GM19035 (cell line): ENCODE results near the gene HOXB1.
"Not testable (repeated sequence)": the region's sequence is repeated elsewhere in the genome, so short reads cannot be mapped to it uniquely, and the experiment has no call there.

ENCODE experiments used
- ATAC-seq: cut with Tn5 transposase; IDR thresholded peaks from one replicate; pipeline ENCODE4 v1.9.1; 2021; ENCODE audit not compliant: unreplicated experiment

HOXB1 gene

DNA sequence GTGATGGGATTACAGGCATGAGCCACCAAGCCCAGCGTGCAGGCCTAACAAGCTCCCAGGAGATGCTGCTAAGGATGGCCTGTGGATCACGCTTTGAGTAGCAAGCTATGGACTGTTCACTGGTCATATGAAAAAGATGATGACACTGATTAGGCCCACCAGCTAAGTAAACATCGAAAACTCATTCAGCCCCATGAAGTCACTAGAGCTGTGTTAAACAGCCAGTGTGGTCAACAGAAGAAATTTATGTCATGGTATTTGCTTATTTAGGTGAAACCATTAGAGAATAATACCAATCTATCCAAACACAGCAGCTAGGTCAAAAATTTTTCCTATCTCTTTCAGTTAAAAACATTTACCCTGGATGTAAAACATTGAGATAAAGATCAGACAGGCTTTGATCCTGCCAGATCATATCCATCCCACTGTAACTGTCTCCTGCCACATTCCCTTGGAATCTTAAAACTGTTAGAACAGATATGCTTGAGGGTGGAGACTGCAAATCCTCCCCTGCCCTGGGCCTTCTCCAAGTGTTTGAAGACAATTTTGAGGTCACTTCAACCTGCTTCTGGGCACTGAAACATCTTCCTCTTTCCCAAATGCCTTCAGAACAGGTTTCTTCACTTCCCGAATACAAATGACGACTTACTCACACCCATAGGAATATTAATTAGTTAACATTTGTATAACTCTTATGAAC is 30.9 kb downstream of the HOXB1 start:
- ATAC-seq: no peak

DNA sequence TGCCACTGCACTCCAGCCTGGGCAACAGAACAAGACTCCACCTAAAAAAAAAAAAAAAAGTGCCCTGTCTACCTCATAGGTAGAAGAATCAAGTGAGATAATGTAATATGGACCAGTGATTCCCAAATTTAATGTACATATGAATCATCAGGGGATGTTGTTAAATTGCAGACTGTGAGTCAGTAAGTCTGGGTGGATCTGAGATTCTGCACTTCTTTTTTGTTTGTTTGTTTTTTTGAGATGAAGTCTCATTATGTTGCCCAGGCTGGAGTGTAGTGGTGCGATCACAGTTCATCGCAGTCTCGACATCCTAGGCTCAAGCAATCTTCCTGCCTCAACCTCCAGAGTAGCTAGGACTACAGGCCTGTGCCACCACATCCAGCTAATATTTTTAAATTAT is 31.6 kb downstream of the HOXB1 start:
- ATAC-seq: no peak

DNA sequence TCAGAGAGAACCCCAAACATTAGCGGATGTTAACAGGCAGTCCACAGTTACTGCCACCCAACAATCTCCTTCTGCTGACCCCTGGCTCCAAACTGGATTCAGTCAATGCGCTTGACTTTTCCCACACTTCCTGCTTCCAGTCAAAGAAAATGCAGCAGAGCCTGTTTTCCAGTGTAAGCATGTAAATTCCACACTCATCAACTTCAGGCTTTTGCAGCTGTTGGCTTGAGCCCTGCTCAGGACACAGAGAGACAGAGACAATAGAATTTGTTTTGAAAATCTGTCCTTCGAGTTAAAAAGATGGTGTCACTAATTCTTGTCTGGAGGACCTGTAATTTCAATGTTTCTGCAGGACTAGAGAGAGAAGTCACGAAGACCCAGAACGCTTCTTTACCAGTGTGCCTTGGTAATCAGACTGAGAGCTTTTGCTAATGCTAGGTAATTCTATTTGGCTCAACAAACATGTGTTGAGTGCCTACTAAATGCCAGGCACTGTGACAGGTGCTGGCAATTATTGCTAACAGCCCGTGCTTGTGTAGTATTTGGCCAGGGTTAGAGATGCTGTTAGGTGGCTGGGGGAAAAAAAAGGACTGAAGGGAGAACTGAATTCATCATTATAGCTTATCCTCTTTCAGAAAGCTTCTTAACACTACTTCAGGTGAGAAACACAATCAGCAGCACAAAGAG is 32.5 kb downstream of the HOXB1 start:
- ATAC-seq: no peak

DNA sequence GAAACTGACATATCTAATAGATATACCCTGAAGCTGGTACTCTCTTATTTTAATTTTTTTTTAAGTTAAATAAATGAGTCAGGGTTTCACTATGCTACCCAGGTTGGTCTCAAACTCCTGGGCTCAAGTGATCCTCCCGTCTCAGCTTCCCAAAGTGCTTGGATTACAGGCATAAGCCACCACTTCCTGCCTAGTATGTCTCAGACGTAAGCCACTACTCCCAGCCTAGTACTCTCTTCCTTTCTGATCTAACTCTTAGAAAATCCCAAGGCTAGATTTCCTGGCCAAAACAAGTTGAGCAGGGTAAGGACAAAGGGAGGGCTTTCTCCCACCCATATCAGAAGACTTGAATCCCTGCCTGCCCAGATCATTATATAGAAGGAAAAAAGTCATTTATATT is 33.7 kb downstream of the HOXB1 start:
- no peak for ATAC-seq

DNA sequence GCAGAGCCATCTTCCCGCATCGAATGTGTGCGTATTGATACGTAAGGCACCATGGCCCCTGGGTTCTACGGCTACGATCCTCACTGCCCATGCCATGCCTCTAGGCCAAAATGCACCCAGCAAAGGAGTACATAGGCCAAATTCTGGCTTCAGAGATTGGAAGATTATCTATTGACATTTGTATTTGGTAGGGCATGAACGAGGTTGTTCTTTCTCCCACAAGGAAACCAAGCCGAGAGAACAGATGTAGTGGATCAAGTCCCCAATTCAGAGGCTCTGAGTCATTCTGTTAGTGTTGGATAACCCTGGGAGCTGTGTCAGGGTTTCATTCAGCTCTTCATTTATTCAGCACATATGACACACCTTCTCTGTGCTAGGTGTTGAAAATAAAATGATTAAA is 36.5 kb downstream of the HOXB1 start:
- ATAC-seq: no peak

DNA sequence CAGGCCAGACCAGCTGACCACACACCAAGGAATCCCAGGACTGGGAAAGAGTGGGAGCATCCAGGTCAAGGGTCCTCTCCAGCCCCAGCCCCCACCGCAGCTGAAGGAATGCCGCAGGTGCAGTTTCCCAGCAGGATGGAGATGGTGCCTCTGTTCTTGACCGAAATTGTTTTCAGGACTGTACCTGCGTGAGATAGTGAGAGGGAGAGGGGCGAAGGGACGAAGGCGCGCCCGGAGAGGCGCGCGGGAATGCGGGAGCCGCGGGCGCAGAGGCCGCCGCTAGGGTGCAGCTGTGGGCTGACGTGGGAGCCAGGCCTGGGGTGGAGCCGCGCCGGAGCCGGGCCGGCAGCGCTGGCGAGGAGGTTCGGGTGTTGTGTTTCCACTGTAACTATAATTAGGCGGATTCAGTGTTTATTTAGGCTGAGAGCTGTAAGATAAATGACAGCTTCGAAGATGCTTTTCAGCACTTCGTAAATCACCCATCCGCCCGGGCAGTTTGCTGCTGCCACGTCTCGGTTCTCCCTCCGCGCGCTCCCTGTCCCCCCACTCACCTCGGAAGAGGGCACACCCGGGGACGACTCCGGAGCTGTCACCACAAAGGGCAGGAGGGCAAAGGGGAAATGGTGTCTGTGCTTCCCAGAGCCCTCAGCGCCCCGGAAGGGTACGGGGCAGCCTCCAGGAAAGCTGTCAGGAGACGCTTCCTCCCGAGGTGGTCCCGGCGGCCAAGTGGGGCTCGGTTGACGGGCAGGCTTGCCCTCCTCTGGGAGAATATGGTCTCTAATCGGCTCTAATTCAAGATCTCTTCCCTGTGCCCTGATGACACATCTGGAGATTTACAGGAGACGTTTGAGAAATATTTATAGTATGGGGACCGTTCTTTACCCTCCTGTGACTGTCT is 38.2 kb downstream of the HOXB1 start:
- no peak for ATAC-seq

DNA sequence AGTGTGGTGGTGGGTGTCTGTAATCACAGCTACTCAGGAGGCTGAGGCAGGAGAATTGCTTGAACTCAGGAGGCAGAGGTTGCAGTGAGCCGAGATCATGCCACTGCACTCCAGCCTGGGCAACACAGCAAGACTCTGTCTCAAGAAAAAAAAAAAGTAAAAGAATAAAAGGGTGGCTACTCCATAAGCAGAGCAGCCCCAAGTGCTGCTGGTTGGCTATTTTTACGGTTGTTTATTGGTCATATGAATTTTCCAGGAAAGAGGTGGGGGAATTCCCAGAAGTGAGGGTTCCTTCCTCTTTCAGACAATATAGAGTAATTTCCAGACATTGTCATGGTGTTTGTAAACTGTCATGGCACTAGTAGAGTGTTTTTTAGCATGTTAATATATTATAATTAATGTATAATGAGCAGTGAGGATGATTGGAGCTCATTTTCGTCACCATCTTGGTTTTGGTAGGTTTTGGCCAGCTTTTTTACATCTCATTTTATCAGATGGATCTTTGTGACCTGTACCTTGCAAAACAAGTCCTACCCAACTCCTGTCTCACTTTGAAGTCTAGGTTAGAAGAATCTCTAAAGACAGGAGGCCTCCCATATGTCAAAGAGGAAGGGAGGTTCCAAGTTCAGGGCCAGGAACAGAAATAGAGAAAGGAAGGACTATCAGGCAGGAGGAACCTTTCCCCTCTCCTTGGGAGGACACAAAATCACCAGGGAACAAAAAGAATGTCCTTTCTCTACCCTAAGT is 39.1 kb downstream of the HOXB1 start:
- no peak for ATAC-seq

DNA sequence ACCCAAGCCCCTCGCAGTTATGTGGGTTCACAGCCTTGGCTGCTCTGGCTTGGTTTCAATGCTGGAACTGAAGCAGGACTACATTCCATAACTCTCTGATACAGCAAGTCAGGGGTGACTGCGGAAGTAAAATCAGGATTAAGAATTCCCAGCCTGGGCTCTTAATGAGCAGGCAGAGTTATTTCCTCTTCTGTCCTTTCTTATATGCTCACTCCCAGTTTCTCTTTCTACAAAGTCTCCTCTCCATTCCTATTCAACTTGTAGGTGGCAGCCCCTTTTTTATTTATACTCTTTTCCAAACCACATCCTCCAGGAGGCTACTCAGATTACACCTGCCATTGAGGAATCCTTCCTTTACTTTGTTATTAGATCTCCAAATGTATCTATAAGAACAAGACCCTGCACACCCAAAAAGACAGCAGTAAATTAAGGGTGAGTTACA is 40.3 kb downstream of the HOXB1 start:
- ATAC-seq: no peak

DNA sequence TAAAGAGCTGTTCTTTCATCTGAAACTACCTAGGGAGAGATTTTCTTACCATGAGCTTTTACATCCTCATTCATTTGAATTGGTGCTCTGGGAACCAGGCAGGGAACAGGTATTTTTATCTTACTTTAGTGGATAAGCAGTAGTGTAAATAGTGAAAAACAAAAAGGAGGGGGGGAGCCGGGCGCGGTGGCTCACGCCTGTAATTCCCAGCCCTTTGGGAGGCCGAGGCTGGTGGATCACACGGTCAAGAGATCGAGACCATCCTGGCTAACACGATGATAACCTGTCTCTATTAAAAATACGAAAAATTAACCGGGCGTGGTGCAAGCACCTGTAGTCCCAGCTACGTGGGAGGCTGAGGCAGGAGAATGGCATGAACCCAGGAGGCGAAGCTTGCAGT is 41.0 kb downstream of the HOXB1 start:
- ATAC-seq: no peak

DNA sequence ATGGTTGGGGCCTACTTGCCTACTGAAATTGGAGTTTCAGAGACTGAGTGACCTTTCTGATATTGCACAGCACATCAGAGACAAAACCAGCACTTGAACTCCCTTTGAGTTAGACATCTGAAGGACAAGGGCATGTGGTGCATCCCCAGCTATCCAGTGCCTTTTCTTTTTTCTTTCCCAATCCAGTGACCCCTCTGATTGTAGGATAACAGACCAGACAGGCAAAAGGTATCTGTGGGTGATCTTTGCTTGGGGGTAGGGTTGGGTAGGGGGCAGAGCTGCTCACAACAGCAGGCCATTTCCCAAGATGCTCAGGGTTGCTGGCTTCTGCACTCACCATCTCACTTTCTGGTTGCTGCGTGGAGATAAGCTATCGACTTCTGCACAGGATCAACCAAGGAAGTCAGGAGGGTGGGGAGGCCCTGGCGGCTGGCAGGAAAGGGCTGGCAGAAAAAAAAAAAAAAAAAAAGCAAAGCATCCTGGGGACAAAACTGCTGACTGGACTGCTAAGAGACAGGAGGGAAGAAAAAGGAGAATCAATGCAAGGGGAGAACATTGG is 42.2 kb downstream of the HOXB1 start:
- ATAC-seq: no peak

DNA sequence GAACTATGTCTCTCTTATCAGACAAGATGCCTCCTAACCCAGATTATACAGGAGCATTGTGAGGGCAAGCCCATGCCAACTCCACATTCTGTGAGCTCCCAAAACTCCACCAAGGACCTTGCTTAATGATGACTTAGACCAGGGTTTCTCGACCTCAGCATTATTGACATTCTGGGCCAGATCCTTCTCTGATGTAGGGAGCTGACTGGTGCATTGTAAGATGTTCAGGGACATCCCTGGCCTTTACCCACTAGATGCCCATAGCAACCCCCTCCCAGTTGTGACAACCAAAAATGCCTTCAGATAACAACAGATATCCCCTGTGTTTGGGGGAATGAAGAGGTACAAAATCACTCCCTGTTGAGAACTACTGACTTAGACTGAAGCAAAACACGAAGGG is 43.6 kb downstream of the HOXB1 start:
- ATAC-seq: no peak

DNA sequence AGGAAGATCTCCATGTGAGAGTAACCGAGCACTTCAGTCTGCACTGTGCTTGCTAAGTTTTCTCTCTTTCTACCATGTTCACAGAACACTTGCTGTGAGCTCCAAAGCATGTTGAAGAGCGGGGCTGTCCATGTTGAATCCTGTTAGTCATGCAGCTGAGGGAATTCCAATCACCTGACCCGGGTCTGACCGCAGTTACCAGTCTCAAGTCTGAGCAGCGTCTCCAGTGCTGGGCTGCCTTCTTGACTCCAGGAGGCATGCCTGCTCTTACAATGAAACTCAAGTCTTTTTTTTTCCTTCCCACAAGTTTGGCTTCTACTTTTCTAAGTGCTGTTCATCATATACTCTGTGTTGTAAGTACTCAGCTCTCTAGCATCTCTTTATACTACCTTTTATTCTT is 44.3 kb downstream of the HOXB1 start:
- ATAC-seq: no peak

DNA sequence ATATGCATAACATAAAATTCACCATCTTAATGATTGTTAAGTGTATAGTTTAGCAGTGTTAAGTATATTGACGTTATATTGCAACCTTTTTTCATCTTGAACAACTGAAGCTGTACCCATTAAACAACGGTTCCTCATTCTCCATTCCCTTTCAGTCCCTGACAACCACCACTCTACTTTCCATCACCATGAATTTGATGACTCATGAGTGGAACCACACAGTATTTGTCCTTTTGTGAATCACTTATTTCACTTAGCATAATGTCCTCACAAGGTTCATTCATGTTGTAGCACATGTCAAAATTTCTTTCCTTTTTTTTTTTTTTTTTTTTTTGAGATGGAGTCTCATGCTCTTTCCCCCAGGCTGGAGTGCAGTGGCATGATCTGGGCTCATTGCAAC is 46.0 kb downstream of the HOXB1 start:
- no peak for ATAC-seq

DNA sequence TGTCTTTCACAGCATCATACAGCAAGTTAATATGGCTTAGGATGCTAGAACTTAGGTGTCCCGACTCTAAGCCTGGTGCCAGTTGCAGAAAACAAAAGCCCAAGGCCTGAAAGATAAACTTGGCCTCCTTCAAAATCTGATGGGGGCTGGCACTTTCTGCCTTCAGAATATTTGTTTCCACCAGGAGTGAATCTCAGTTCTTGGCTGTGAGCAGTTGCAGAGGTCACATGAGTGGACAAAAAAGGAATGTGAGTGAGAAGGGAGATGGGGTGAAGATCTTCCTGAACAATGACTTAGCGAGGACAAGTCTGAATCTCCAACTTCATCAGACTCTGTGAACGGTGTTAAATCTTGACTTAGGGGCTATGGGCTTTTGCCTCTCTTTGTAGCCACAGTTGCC is 46.6 kb downstream of the HOXB1 start:
- no peak for ATAC-seq

DNA sequence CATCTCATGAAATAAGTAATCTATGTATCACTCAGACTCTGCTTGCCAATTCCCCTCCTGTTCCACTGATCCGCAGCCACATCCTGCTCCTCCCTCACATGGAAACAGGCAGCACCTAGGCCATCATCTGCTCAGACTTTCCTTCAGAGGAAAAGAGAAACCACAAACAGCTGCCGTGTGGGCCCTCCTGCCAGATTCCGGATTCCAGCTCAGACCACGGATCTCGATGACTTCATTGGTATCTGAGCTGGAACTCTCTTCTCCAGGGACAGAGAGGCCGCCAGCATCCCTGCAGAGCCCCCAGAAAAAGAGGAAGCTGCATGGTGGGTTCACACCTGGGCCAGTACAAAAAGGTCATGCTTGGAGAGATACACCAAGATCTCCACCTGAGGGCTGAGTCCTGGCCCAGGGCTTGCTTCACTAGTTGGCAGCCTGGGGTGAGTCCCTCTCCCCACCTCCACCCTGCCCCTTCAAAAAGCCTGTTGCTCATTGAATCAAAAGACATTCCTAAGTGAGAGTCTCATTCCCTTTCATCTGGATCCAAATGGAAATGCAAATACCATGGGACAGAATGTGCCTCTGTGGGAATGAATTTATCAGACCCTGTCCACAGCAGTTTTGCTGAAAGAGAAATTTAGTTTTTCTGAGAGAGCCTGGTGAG is 47.2 kb downstream of the HOXB1 start:
- no peak for ATAC-seq

DNA sequence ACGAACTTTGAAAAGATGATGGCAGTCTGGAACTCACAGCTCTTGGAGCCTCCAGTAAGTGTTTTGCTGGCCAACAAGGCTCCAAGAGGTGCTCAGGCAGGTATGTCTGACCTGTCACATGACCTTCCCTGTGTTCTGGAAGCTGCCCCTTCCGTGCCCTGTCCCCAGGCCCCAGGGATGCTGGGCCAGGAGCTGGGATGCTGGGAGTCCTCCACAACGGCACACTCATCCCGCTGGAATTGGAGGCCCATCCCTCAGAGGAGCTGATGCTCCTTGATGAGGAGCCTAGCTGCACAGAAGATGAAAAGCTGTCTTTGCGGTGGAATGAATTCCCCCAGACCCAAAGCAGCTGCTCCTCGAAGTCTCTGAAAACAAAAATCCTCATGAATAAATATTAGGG is 47.8 kb downstream of the HOXB1 start:
- ATAC-seq: no peak

DNA sequence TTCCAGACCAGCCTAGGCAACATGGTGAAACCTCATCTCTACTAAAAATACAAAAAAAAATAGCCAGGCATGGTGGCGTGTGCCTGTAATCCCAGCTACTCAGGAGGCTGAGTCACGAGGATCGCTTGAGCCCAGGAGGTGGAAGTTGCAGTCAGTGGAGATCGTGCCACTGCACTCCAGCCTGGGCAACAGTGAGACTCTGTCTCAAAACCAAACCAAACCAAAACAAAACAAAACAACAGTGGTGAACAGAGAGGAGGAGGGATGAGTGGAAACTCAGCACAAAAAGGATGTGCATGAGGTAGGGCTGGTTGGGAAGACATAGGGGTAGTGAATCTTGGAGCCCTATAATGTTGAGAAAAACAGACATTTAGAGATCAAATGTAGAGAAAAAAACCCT is 48.5 kb downstream of the HOXB1 start:
- ATAC-seq: not testable (repeated sequence)

DNA sequence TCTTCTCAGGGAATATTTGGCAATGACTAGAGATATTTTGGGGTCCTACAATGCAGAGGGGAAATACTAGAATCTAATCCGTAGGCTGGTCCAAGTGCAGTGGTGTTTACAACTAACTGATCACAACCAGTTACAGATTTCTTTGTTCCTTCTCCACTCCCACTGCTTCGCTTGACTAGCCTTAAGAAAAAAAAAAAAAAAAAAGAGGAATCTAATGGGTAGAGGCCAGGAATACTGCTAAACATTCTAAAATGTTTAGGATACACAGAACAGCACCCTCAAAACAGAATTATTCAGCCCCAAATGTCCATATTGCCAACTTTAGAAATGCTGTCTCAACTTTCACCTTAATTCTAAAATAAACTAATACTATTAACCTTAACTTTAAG is 51.8 kb downstream of the HOXB1 start:
- ATAC-seq: no peak
